ENCODE results near the gene SLC30A7.

The SLC30A7 gene

DNA sequence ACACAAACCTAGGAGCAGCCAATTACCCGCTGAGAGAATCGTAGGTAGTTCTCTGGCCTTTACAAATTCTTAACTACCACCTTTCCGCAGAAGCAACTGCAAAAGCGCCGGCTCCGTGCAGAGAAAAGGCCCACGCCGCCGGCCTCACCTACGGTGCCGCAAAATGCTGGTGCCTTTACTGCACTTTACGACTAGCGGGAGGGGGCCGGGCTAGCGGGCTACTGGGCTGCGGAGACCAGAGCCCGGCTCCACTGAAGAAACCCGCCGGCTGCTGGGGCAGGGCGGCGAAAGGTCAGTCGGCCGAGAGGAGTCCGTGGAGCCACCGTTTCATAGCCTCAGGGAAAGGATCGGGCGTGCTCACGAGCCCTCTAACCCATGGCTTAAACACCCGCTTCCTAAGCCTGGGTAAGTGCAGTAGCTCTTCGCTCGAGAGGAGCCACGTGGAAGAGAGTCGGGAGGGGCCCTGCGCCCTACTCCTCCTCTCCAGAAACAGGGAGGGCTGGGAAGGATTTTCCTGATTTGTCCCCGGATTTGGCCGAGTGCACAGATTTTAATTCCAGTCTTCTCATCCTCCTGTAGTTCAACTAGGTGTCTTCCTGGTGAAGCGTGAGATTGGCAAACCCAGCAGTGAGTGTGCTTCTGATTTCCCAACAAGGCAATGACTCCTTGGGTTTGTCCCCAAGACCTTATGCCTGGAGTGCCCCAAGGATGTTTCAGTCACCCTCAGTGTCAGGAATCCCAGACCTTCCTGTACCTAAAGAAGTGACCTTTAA, 130.0 kb downstream of the SLC30A7 start, which contains the start of gene DPH5:
Gene DPH5, minus strand, starts transcription at position 128 of the 773 bp plus-strand sequence. CDS start 341 bp downstream, outside the sequence.
- DNase-seq (ENCODE audit: low read depth, low spot score): peak; percentile 72

DNA sequence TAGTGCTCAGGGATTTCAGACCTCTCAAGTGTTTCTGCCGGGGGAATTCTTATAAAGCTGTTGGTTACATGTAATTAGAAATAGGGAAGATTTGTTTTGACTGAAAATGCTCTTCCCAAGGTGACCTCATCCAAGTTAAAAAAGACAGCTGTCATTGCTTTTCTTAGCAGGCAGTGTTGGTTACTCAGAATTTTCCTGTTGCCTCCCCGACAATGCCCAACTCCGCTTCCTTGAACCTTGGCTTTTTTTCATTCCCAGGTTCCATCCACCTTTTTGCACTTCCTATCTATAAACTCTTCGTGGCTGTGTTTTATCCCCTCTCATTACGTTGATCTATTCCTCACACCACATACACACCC, 130.5 kb downstream of the SLC30A7 start:
- no peak for DNase-seq (ENCODE audit: low read depth, low spot score)

DNA sequence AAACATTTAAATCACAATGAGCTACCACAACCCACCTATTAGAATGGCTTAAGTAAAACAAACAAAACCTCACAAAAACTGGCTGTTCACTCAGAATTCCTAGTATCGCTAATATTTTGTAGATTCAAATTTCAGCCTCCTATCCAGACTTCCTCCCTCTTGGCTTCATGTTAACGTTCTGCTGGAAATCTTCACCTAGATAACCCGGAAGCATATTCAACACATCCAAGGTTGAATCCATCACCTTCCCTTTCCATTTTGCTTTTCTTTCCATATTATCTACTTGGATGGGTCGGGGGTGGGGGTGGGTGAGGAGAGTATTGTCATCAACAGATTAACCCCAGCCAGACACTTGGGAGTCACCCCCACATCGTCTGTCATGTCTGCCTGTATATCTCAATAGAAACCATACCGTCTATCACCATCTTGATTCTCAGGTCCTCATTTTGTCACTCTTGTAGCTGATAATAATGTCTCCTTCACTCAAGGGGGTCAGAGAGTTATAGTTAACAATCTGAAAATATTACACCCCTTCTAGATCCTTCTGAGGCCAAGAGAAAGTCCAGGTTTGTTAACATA, 131.4 kb downstream of the SLC30A7 start:
- no peak for DNase-seq (ENCODE audit: low read depth, low spot score)

DNA sequence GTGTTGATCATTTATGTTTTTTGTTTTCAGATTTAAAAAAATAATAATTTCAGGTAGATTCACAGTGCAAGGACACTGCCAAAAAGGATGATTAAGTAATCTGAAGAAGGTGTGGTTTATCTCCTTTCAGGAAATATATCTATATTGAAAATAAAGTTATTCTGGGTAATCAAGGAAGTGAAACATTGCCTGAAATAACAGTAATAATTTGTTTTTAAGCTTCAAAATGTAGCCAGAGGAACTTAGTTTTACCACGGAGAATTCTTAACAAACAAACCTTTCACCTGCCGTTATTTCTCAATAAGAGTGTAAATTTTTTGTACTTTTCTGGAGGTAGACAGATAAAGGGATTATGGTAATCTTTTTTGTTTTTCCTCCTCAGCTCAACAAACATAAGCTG, 132.6 kb downstream of the SLC30A7 start:
- no peak for DNase-seq (ENCODE audit: low read depth, low spot score)

DNA sequence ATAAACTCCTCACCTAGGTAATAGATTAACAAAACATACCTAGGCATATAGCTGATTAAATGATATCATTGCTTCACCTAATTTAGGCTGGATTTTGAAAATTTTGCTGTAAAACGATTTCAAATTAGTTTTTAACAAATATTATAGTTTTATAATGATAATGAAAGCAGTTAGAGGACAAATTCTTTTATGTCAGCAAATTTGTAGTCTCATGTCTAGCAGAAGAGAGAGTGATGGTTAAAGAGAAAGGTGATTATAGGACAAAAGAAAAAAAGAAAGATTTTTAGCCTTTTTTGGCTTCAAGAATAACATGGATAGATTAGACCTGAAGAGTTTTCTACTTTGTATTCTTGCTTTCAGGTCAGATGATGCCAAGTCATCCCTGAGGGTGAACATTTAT, 133.3 kb downstream of the SLC30A7 start:
- DNase-seq (ENCODE audit: low read depth, low spot score): no peak

DNA sequence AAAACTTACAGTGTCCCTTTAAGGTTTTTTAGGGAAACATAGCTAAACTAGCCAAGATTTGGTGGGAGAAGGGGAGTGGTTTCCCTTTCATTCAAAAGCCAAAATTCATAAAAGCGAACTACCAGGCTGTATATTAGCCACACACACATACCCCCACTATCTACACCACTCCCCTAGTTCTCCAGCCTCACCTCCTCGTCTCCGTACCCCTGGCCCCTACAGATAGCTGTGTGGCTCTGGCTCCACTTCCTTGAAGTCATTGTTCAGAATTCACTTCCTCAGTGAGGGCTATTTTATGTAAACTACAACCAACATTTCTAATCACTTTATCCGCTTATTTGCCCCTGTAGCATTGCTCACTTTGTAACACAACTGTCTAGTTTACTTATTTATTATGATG, 135.0 kb downstream of the SLC30A7 start:
- DNase-seq (ENCODE audit: low read depth, low spot score): no peak

Data from activated naive CD8-positive, alpha-beta T cell treated with anti-CD3 and anti-CD28 coated beads, Interleukin-2, amount 50 U/mL, for 16 hours (primary cell).